ENCODE data around the gene CYP27A1. TPM values are rescaled to one million over a fixed set of nuclear protein-coding genes. Genes with fewer than 3 reads are reported as not detected.

Gene CYP27A1
- total and polyA plus RNA-seq, 9 of the 15 experiments (the other 6 are each of a cell fraction or from before 2014, with no cell fraction given), result 0.20 TPM; not detected in 8

GRCh38 chr2:218777276-218777990 is 4.5 kb upstream of the CYP27A1 start:
- Histone ChIP-seq H3K27me3 (ENCODE audit: control insufficient read depth in 2 of 2, insufficient read depth in 2 of 2, low read length in 2 of 2) (peaks cover 7 to 21% of the 10 kb centered on the region in 2 experiments; a peak in 3 of 5 replicates), H3K79me2 (ENCODE audit: control insufficient read depth, insufficient read depth, low read length) (no peaks in the 10 kb centered on the region), H3K9ac (ENCODE audit: insufficient read depth in 1 of 2, low read depth in 2 of 2, low read length in 2 of 2) (no peak overlapping the region), H3K36me3 (ENCODE audit: control insufficient read depth, insufficient read depth, low read length) (no peaks in the 10 kb centered on the region), H3K4me1 (replicated peaks in 1 of 2; ENCODE audit: control insufficient read depth in 2 of 2, insufficient read depth in 2 of 2, low read length in 2 of 2) (peaks cover 0 to 8% of the 10 kb centered on the region in 2 experiments; a peak in 2 of 5 replicates), H2AFZ (ENCODE audit: low read depth, low read length) (no peak overlapping the region), H4K20me1 (replicated peaks; ENCODE audit: control insufficient read depth, insufficient read depth, low read length) (no peaks in the 10 kb centered on the region), H3K4me3 (no peak overlapping the region), H3K4me2 (ENCODE audit: insufficient read depth, low read length) (no peak overlapping the region), H3K27ac (ENCODE audit: extremely low read depth, low read depth, low read length) (no peak overlapping the region), H3K9me3 (replicated peaks; ENCODE audit: control insufficient read depth, insufficient read depth, low read depth, low read length) (no peaks in the 10 kb centered on the region), H3K9me1 (ENCODE audit: control insufficient read depth, insufficient read depth, low read length) (no peaks in the 10 kb centered on the region)
- intact Hi-C loops (cut with micrococcal nuclease), result no loop called here
- ChIA-PET POLR2A (interaction anchor here (0.5 kb wide), 2 partner anchors 52 to 66 kb away, joined by 3 read pairs; partner anchors contain the start of gene TTLL4), CTCF (ENCODE audit: low intra/inter-chr PET ratio) (no interaction called here)
- ATAC-seq (no peak), FAIRE-seq (no peak), DNase-seq (ENCODE audit: extremely low read depth in 1 of 4, low spot score in 3 of 4) (no peak)
- WGBS (ENCODE audit: insufficient coverage, low coverage, missing lambda C conversion rate), result 1% methylated on average over 8 of the region's 9 CpGs
- in situ Hi-C loops (cut with MboI), result no loop called here
- BruUV-seq (replicated peaks), result no TSS peak
- TF ChIP-seq, protein P1, sequence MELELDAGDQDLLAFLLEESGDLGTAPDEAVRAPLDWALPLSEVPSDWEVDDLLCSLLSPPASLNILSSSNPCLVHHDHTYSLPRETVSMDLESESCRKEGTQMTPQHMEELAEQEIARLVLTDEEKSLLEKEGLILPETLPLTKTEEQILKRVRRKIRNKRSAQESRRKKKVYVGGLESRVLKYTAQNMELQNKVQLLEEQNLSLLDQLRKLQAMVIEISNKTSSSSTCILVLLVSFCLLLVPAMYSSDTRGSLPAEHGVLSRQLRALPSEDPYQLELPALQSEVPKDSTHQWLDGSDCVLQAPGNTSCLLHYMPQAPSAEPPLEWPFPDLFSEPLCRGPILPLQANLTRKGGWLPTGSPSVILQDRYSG (tag; conservative IDR thresholded peaks at IDR 0.05; ENCODE audit: low read depth), result no peak
- TF ChIP-seq TAL1 (IDR thresholded peaks at IDR 0.05) (no peak), FOXP1 (CRISPR knock-in tag; IDR thresholded peaks at IDR 0.05) (no peak), CEBPG (CRISPR knock-in tag; IDR thresholded peaks at IDR 0.05) (no peak), CEBPG (tag; conservative IDR thresholded peaks at IDR 0.05 in 1 of 2, IDR thresholded peaks at IDR 0.05 in 1 of 2) (no peak)

All from K562 (cell line).